ENCODE data around the gene NUDT8.

GRCh38 chr11:67640021-67640757 is 10.5 kb upstream of the NUDT8 start:
- TF ChIP-seq POLR2AphosphoS5 (IDR thresholded peaks at IDR 0.05) (no peak), CTCF (IDR thresholded peaks at IDR 0.05) (peak; percentile 50 to 72 (median 63))

Data from breast epithelium (tissue), 3 donors.